HEK293 (cell line): ENCODE results near the gene TTC7B.

Experiments used
- CTCF ChIP-seq: fragments of 450-650 bp; formaldehyde crosslinking; IDR thresholded peaks from 2 replicates; pipeline ENCODE4 v1.5.1; 2016; ENCODE audit warnings: missing biosample characterization, missing genetic modification characterization
- GLI4 ChIP-seq: fragments of 450-650 bp; formaldehyde crosslinking; IDR thresholded peaks from 2 replicates; pipeline ENCODE4 v1.5.1; 2016; ENCODE audit warnings: missing biosample characterization, missing genetic modification characterization
- HOXA7 ChIP-seq: sonication (generic); formaldehyde crosslinking; IDR thresholded peaks from 2 replicates; pipeline ENCODE4 v1.8.1; 2022; ENCODE audit warnings: missing genetic modification reagents, borderline replicate concordance
- KLF9 ChIP-seq: fragments of 450-650 bp; formaldehyde crosslinking; IDR thresholded peaks from 2 replicates; pipeline ENCODE4 v1.5.1; 2016; ENCODE audit warnings: missing biosample characterization, missing genetic modification characterization, low read depth
- ZFHX2 ChIP-seq: fragments of 450-650 bp; formaldehyde crosslinking; conservative IDR thresholded peaks from 2 replicates; pipeline ENCODE4 v1.5.1; 2016; ENCODE audit warnings: missing biosample characterization, missing genetic modification characterization
- ZNF114 ChIP-seq: fragments of 450-650 bp; formaldehyde crosslinking; IDR thresholded peaks from 2 replicates; pipeline ENCODE4 v1.5.0; 2017; ENCODE audit warnings: missing biosample characterization, missing genetic modification characterization
- ZNF324 ChIP-seq: fragments of 450-650 bp; formaldehyde crosslinking; IDR thresholded peaks from 2 replicates; pipeline ENCODE4 v1.5.1; 2016; ENCODE audit warnings: missing biosample characterization, missing genetic modification characterization
- ZNF514 ChIP-seq: fragments of 450-650 bp; formaldehyde crosslinking; IDR thresholded peaks from 2 replicates; pipeline ENCODE4 v1.5.1; 2016; ENCODE audit warnings: missing biosample characterization, missing genetic modification characterization
- TF ChIP-seq, protein P1 (sequence below): fragments of 450-650 bp; formaldehyde crosslinking; IDR thresholded peaks from 2 replicates; pipeline ENCODE4 v1.5.1; 2016; ENCODE audit warnings: missing biosample characterization, missing genetic modification characterization

GRCh38 chr14:90691627-90692026 is 124.6 kb downstream of the TTC7B start:
- TF ChIP-seq ZFHX2 (tag by site-specific recombination): no peak
- no peak for TF ChIP-seq CTCF (tag by site-specific recombination)
- TF ChIP-seq, protein P1, sequence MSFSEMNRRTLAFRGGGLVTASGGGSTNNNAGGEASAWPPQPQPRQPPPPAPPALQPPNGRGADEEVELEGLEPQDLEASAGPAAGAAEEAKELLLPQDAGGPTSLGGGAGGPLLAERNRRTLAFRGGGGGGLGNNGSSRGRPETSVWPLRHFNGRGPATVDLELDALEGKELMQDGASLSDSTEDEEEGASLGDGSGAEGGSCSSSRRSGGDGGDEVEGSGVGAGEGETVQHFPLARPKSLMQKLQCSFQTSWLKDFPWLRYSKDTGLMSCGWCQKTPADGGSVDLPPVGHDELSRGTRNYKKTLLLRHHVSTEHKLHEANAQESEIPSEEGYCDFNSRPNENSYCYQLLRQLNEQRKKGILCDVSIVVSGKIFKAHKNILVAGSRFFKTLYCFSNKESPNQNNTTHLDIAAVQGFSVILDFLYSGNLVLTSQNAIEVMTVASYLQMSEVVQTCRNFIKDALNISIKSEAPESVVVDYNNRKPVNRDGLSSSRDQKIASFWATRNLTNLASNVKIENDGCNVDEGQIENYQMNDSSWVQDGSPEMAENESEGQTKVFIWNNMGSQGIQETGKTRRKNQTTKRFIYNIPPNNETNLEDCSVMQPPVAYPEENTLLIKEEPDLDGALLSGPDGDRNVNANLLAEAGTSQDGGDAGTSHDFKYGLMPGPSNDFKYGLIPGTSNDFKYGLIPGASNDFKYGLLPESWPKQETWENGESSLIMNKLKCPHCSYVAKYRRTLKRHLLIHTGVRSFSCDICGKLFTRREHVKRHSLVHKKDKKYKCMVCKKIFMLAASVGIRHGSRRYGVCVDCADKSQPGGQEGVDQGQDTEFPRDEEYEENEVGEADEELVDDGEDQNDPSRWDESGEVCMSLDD: no peak
- TF ChIP-seq KLF9 (tag by site-specific recombination): no peak
- no peak for TF ChIP-seq ZNF114 (tag by site-specific recombination)
- no peak for TF ChIP-seq GLI4
- TF ChIP-seq ZNF514 (tag by site-specific recombination): no peak
- no peak for TF ChIP-seq HOXA7 (CRISPR knock-in tag)
- TF ChIP-seq ZNF324 (tag by site-specific recombination): no peak
